ENCODE measurements around the gene RALGPS1. TPM values are rescaled to one million over a fixed set of nuclear protein-coding genes. Genes with fewer than 3 reads are reported as not detected.

RALGPS1 gene
- total and polyA plus RNA-seq, 10 donors = 2.5 to 27.3 (median 14.1) TPM

- H3K9me3 ChIP-seq = no peaks in the 10 kb centered on the region
- no peak for TF ChIP-seq CTCF (IDR thresholded peaks at IDR 0.05 in 8 of 11, conservative IDR thresholded peaks at IDR 0.05 in 3 of 11)
- TF ChIP-seq POLR2AphosphoS5 (IDR thresholded peaks at IDR 0.05) = no peak
- TF ChIP-seq POLR2A (IDR thresholded peaks at IDR 0.05) = no peak
- no peak overlapping the region for H3K4me3 ChIP-seq
- no peak overlapping the region for H3K27ac ChIP-seq
- intact Hi-C loops (cut with DNase I; ENCODE audit: low total_unique reads) = no loop called here
- DNase-seq = no peak
- H3K4me1 ChIP-seq = no peaks in the 10 kb centered on the region
- H3K27me3 ChIP-seq (replicated peaks in 1 of 7) = no peaks in the 10 kb centered on the region
- H3K36me3 ChIP-seq = no peaks in the 10 kb centered on the region
Observed at GRCh38 chr9:127263664-127264063, 349.1 kb downstream of the RALGPS1 start.

GRCh38 chr9:127264462-127265219, 350.1 kb downstream of the RALGPS1 start, which contains the start of gene GARNL3:
Gene GARNL3 (plus strand): TSS chr9:127264774. CDS start chr9:127264878, 104 bp downstream.
- Histone ChIP-seq H3K36me3 (no peaks in the 10 kb centered on the region), H3K4me1 (no peaks in the 10 kb centered on the region), H3K27ac (no peak within 1 kb of the TSS), H3K27me3 (replicated peaks in 1 of 7) (no peaks in the 10 kb centered on the region), H3K4me3 (no peak within 1 kb of the TSS), H3K9me3 (no peaks in the 10 kb centered on the region)
- intact Hi-C loops (cut with DNase I; ENCODE audit: low total_unique reads) = no loop called here
- WGBS, 5 donors = 78 to 85% (median 81%) methylated on average over 8 of the region's 8 CpGs
- TF ChIP-seq POLR2AphosphoS5 (IDR thresholded peaks at IDR 0.05) = no peak
- no peak for TF ChIP-seq CTCF (IDR thresholded peaks at IDR 0.05 in 8 of 11, conservative IDR thresholded peaks at IDR 0.05 in 3 of 11)
- no peak for TF ChIP-seq POLR2A (IDR thresholded peaks at IDR 0.05)
- no peak for DNase-seq

- no peaks in the 10 kb centered on the region for H3K4me1 ChIP-seq
- intact Hi-C loops (cut with DNase I; ENCODE audit: low total_unique reads) = no loop called here
- no peaks in the 10 kb centered on the region for H3K27me3 ChIP-seq (replicated peaks in 1 of 7)
- 72 to 83% (median 79%) methylated on average over 5 of the region's 5 CpGs for WGBS, 5 donors
- TF ChIP-seq POLR2A (IDR thresholded peaks at IDR 0.05) = no peak
- no peak for TF ChIP-seq POLR2AphosphoS5 (IDR thresholded peaks at IDR 0.05)
- TF ChIP-seq CTCF (IDR thresholded peaks at IDR 0.05 in 8 of 11, conservative IDR thresholded peaks at IDR 0.05 in 3 of 11) = no peak
- H3K9me3 ChIP-seq = no peaks in the 10 kb centered on the region
- no peak overlapping the region for H3K27ac ChIP-seq
- no peak for DNase-seq
- no peaks in the 10 kb centered on the region for H3K36me3 ChIP-seq
- no peak overlapping the region for H3K4me3 ChIP-seq
Observed at GRCh38 chr9:127267793-127268525, 353.4 kb downstream of the RALGPS1 start.

- TF ChIP-seq CTCF (IDR thresholded peaks at IDR 0.05 in 8 of 11, conservative IDR thresholded peaks at IDR 0.05 in 3 of 11) = no peak
- no peak for TF ChIP-seq POLR2AphosphoS5 (IDR thresholded peaks at IDR 0.05)
- TF ChIP-seq POLR2A (IDR thresholded peaks at IDR 0.05) = no peak
- DNase-seq = no peak
- Histone ChIP-seq H3K4me1 (no peaks in the 10 kb centered on the region), H3K4me3 (no peak overlapping the region), H3K9me3 (no peaks in the 10 kb centered on the region), H3K27me3 (replicated peaks in 1 of 7) (no peaks in the 10 kb centered on the region), H3K27ac (no peak overlapping the region), H3K36me3 (no peaks in the 10 kb centered on the region)
- intact Hi-C loops (cut with DNase I; ENCODE audit: low total_unique reads) = no loop called here
- 63 to 90% (median 82%) methylated on average over 1 of the region's 1 CpG for WGBS, 5 donors
Observed at GRCh38 chr9:127269449-127269848, 354.9 kb downstream of the RALGPS1 start.
